HG03457 (cell line): Measurements from ENCODE around the gene CGB7.
"Not testable (repeated sequence)": the region's sequence is repeated elsewhere in the genome, so short reads cannot be mapped to it uniquely, and the experiment has no call there.

ENCODE experiments used
- ATAC-seq: cut with Tn5 transposase; IDR thresholded peaks from one replicate; pipeline ENCODE4 v1.9.1; 2021; ENCODE audit warnings: moderate number of reproducible peaks; ENCODE audit not compliant: unreplicated experiment

The CGB7 gene

GRCh38 chr19:49057636-49058234 lies at the start of gene CGB7:
TSS of gene CGB7 (minus strand) at chr19:49057749. CDS start at chr19:49055375, 2,374 bp downstream.
- no peak for ATAC-seq

GRCh38 chr19:49106648-49107135 lies 49.1 kb upstream of the CGB7 start:
- no peak for ATAC-seq

GRCh38 chr19:49104229-49104864 lies 46.8 kb upstream of the CGB7 start:
- no peak for ATAC-seq

GRCh38 chr19:49103331-49104085 lies 46.0 kb upstream of the CGB7 start:
- no peak for ATAC-seq

GRCh38 chr19:49102303-49102702 lies 44.8 kb upstream of the CGB7 start:
- ATAC-seq, result no peak

- ATAC-seq, result no peak
Observed at GRCh38 chr19:49101160-49101559, 43.6 kb upstream of the CGB7 start.

- no peak for ATAC-seq
Observed at GRCh38 chr19:49098795-49099194, 41.2 kb upstream of the CGB7 start.

- no peak for ATAC-seq
Observed at GRCh38 chr19:49097453-49098288, 40.1 kb upstream of the CGB7 start.

- ATAC-seq, result no peak
Observed at GRCh38 chr19:49094505-49095482, 37.2 kb upstream of the CGB7 start.

GRCh38 chr19:49092686-49093085 lies 35.1 kb upstream of the CGB7 start:
- ATAC-seq, result no peak

- no peak for ATAC-seq
Observed at GRCh38 chr19:49091391-49092038, 34.0 kb upstream of the CGB7 start.

- no peak for ATAC-seq
Observed at GRCh38 chr19:49086296-49086695, 28.7 kb upstream of the CGB7 start.

GRCh38 chr19:49085868-49086232 lies 28.3 kb upstream of the CGB7 start:
- no peak for ATAC-seq

- peak; percentile 74 for ATAC-seq
Observed at GRCh38 chr19:49085020-49085867, 27.7 kb upstream of the CGB7 start, which contains the start of gene SNRNP70. TSS of gene SNRNP70 (plus strand) at chr19:49085451. CDS start at chr19:49086415, 964 bp downstream.

GRCh38 chr19:49084206-49085019 lies 26.9 kb upstream of the CGB7 start:
- no peak for ATAC-seq

GRCh38 chr19:49081273-49081672 lies 23.7 kb upstream of the CGB7 start:
- no peak for ATAC-seq

GRCh38 chr19:49080392-49080791 lies 22.8 kb upstream of the CGB7 start:
- no peak for ATAC-seq

- not testable (repeated sequence) for ATAC-seq
Observed at GRCh38 chr19:49074869-49075268, 17.3 kb upstream of the CGB7 start.
